IPS-18a (cell line): ENCODE data around the gene DAAM2.

Experiments
- H3K27ac ChIP-seq: one replicate; pipeline ENCODE4 v1.5.1; 2013; ENCODE audit warnings: low read length
- H3K27me3 ChIP-seq: one replicate; pipeline ENCODE4 v1.6.1; 2013; ENCODE audit warnings: mild to moderate bottlenecking, low read length; ENCODE audit not compliant: control insufficient read depth, insufficient read depth
- H3K36me3 ChIP-seq: one replicate; pipeline ENCODE4 v1.6.1; 2013; ENCODE audit warnings: low read depth, low read length; ENCODE audit not compliant: control insufficient read depth
- H3K4me1 ChIP-seq: one replicate; pipeline ENCODE4 v1.6.1; 2013; ENCODE audit warnings: low read depth, low read length; ENCODE audit not compliant: control insufficient read depth
- H3K4me3 ChIP-seq: one replicate; pipeline ENCODE4 v1.5.1; 2013; ENCODE audit warnings: low read length
- H3K9ac ChIP-seq: one replicate; pipeline ENCODE4 v1.6.1; 2013; ENCODE audit warnings: mild to moderate bottlenecking, low read length, moderate library complexity
- H3K9me3 ChIP-seq: one replicate; pipeline ENCODE4 v1.6.1; 2013; ENCODE audit warnings: low read depth, low read length; ENCODE audit not compliant: control insufficient read depth

Gene DAAM2

GRCh38 chr6:39881851-39882530 lies 89.8 kb downstream of the DAAM2 start:
- H3K27ac ChIP-seq = no peak overlapping the region
- no peaks in the 10 kb centered on the region for H3K4me1 ChIP-seq
- no peaks in the 10 kb centered on the region for H3K36me3 ChIP-seq
- no peak overlapping the region for H3K4me3 ChIP-seq
- H3K27me3 ChIP-seq = no peaks in the 10 kb centered on the region
- H3K9me3 ChIP-seq = no peaks in the 10 kb centered on the region
- H3K9ac ChIP-seq = no peak overlapping the region

- no peak overlapping the region for H3K27ac ChIP-seq
- H3K36me3 ChIP-seq = no peaks in the 10 kb centered on the region
- no peak overlapping the region for H3K4me3 ChIP-seq
- no peak overlapping the region for H3K9ac ChIP-seq
- no peaks in the 10 kb centered on the region for H3K27me3 ChIP-seq
- H3K4me1 ChIP-seq = no peaks in the 10 kb centered on the region
- no peaks in the 10 kb centered on the region for H3K9me3 ChIP-seq
These were observed 90.3 kb downstream of the DAAM2 start for GRCh38 chr6:39882531-39882899.

GRCh38 chr6:39884696-39885095 lies 92.5 kb downstream of the DAAM2 start:
- no peak overlapping the region for H3K9ac ChIP-seq
- H3K27ac ChIP-seq = no peak overlapping the region
- H3K4me3 ChIP-seq = no peak overlapping the region
- H3K36me3 ChIP-seq = no peaks in the 10 kb centered on the region
- H3K4me1 ChIP-seq = no peaks in the 10 kb centered on the region
- no peaks in the 10 kb centered on the region for H3K9me3 ChIP-seq
- H3K27me3 ChIP-seq = no peaks in the 10 kb centered on the region

- no peaks in the 10 kb centered on the region for H3K27me3 ChIP-seq
- H3K9ac ChIP-seq = no peak overlapping the region
- no peaks in the 10 kb centered on the region for H3K36me3 ChIP-seq
- no peak overlapping the region for H3K27ac ChIP-seq
- no peaks in the 10 kb centered on the region for H3K4me1 ChIP-seq
- no peaks in the 10 kb centered on the region for H3K9me3 ChIP-seq
- no peak overlapping the region for H3K4me3 ChIP-seq
These were observed 93.5 kb downstream of the DAAM2 start for GRCh38 chr6:39885691-39886090.

GRCh38 chr6:39886871-39887270 lies 94.7 kb downstream of the DAAM2 start:
- Histone ChIP-seq H3K27ac (no peak overlapping the region), H3K9me3 (no peaks in the 10 kb centered on the region), H3K9ac (no peak overlapping the region), H3K36me3 (no peaks in the 10 kb centered on the region), H3K4me1 (no peaks in the 10 kb centered on the region), H3K27me3 (no peaks in the 10 kb centered on the region), H3K4me3 (no peak overlapping the region)

- no peaks in the 10 kb centered on the region for H3K36me3 ChIP-seq
- no peaks in the 10 kb centered on the region for H3K9me3 ChIP-seq
- no peak overlapping the region for H3K4me3 ChIP-seq
- no peak overlapping the region for H3K27ac ChIP-seq
- H3K27me3 ChIP-seq = no peaks in the 10 kb centered on the region
- no peak overlapping the region for H3K9ac ChIP-seq
- H3K4me1 ChIP-seq = no peaks in the 10 kb centered on the region
These were observed 95.7 kb downstream of the DAAM2 start for GRCh38 chr6:39887692-39888450.

GRCh38 chr6:39889229-39889628 lies 97.1 kb downstream of the DAAM2 start:
- Histone ChIP-seq H3K9me3 (no peaks in the 10 kb centered on the region), H3K4me3 (no peak overlapping the region), H3K27me3 (no peaks in the 10 kb centered on the region), H3K27ac (no peak overlapping the region), H3K36me3 (no peaks in the 10 kb centered on the region), H3K4me1 (no peaks in the 10 kb centered on the region), H3K9ac (no peak overlapping the region)

GRCh38 chr6:39891353-39891752 lies 99.2 kb downstream of the DAAM2 start:
- no peaks in the 10 kb centered on the region for H3K9me3 ChIP-seq
- no peaks in the 10 kb centered on the region for H3K36me3 ChIP-seq
- H3K27ac ChIP-seq = no peak overlapping the region
- no peak overlapping the region for H3K4me3 ChIP-seq
- no peak overlapping the region for H3K9ac ChIP-seq
- H3K27me3 ChIP-seq = no peaks in the 10 kb centered on the region
- H3K4me1 ChIP-seq = no peaks in the 10 kb centered on the region

GRCh38 chr6:39891976-39892375 lies 99.8 kb downstream of the DAAM2 start:
- no peaks in the 10 kb centered on the region for H3K27me3 ChIP-seq
- peaks cover under 1% of the 10 kb centered on the region for H3K4me1 ChIP-seq
- no peak overlapping the region for H3K9ac ChIP-seq
- H3K27ac ChIP-seq = no peak overlapping the region
- no peak overlapping the region for H3K4me3 ChIP-seq
- H3K9me3 ChIP-seq = no peaks in the 10 kb centered on the region
- no peaks in the 10 kb centered on the region for H3K36me3 ChIP-seq

GRCh38 chr6:39892490-39893129 lies 100.4 kb downstream of the DAAM2 start:
- H3K36me3 ChIP-seq = no peaks in the 10 kb centered on the region
- H3K4me3 ChIP-seq = no peak overlapping the region
- H3K27me3 ChIP-seq = no peaks in the 10 kb centered on the region
- H3K9me3 ChIP-seq = no peaks in the 10 kb centered on the region
- H3K27ac ChIP-seq = no peak overlapping the region
- H3K9ac ChIP-seq = no peak overlapping the region
- peaks cover 7% of the 10 kb centered on the region for H3K4me1 ChIP-seq

- Histone ChIP-seq H3K9me3 (no peaks in the 10 kb centered on the region), H3K27me3 (no peaks in the 10 kb centered on the region), H3K4me1 (peaks cover 14% of the 10 kb centered on the region), H3K4me3 (no peak overlapping the region), H3K27ac (no peak overlapping the region), H3K9ac (no peak overlapping the region), H3K36me3 (no peaks in the 10 kb centered on the region)
These were observed 101.1 kb downstream of the DAAM2 start for GRCh38 chr6:39893286-39893685.
